SU-DHL-6 (cell line): ENCODE measurements around the gene DENND5B.

Experiments
- H2AFZ ChIP-seq: fragments of 200-600 bp; sonication (generic); 2 replicates; pipeline ENCODE4 v1.6.1; 2014; ENCODE audit warnings: low read depth, mild to moderate bottlenecking, moderate library complexity, mixed read lengths, antibody characterized with exemption, low read length; ENCODE audit not compliant: severe bottlenecking
- H3F3A ChIP-seq: fragments of 200-600 bp; shearing (Covaris generic); 2 replicates; pipeline ENCODE4 v1.6.0; 2016; ENCODE audit warnings: antibody characterized with exemption, mild to moderate bottlenecking; ENCODE audit not compliant: insufficient read depth
- H3K27ac ChIP-seq: fragments of 200-600 bp; sonication (generic); 2 replicates; pipeline ENCODE4 v1.5.1; 2016; ENCODE audit warnings: low read depth, mild to moderate bottlenecking, low read length, moderate library complexity, mixed read lengths
- H3K27me3 ChIP-seq: fragments of 200-600 bp; sonication (generic), shearing (Covaris generic); 2 replicates; pipeline ENCODE4 v1.6.0; 2014; ENCODE audit warnings: mild to moderate bottlenecking, low read length
- H3K36me3 ChIP-seq: fragments of 200-600 bp; sonication (generic); 2 replicates; pipeline ENCODE4 v1.6.1; 2014; ENCODE audit warnings: mild to moderate bottlenecking, low read length, mixed read lengths
- H3K4me2 ChIP-seq: fragments of 300-600, 200-600 bp; shearing (Covaris generic), sonication (generic); 2 replicates; pipeline ENCODE4 v1.6.0; 2014; ENCODE audit warnings: low read length, low read depth, mild to moderate bottlenecking; ENCODE audit not compliant: poor library complexity, severe bottlenecking
- H3K4me3 ChIP-seq: fragments of 200-600 bp; sonication (generic); 2 replicates; pipeline ENCODE4 v1.5.1; 2014; ENCODE audit warnings: antibody characterized with exemption, low read length, mild to moderate bottlenecking, mixed read lengths; ENCODE audit not compliant: insufficient read depth, poor library complexity, severe bottlenecking
- H3K79me2 ChIP-seq: fragments of 200-600 bp; sonication (generic); 2 replicates; pipeline ENCODE4 v1.6.1; 2014; ENCODE audit warnings: mild to moderate bottlenecking, low read length, moderate library complexity; ENCODE audit not compliant: insufficient read depth
- H3K9ac ChIP-seq: fragments of 200-600 bp; sonication (generic); 2 replicates; pipeline ENCODE4 v1.7.0; 2014; ENCODE audit warnings: mild to moderate bottlenecking, low read length
- H3K9me2 ChIP-seq: fragments of 200-600 bp; sonication (generic); replicated peaks from 2 replicates; pipeline ENCODE4 v1.6.1; 2014; ENCODE audit warnings: low read length; ENCODE audit not compliant: insufficient read depth
- H3K9me3 ChIP-seq: fragments of 200-600 bp; sonication (generic); 2 replicates; pipeline ENCODE4 v1.6.1; 2014; ENCODE audit warnings: low read length, mixed read lengths; ENCODE audit not compliant: insufficient read depth
- H4K20me1 ChIP-seq: fragments of 200-600 bp; sonication (generic); 2 replicates; pipeline ENCODE4 v1.6.1; 2014; ENCODE audit warnings: low read depth, mild to moderate bottlenecking, antibody characterized with exemption, low read length, moderate library complexity, mixed read lengths
- EZH2phosphoT487 ChIP-seq: fragments of 200-600 bp; sonication (generic), shearing (Covaris generic); conservative IDR thresholded peaks from 2 replicates; pipeline ENCODE4 v1.6.1; 2018; ENCODE audit warnings: mild to moderate bottlenecking, antibody characterized with exemption, low read length, moderate library complexity, mixed read lengths
- TF ChIP-seq, protein P1 (sequence below): fragments of 200-600 bp; sonication (generic); IDR thresholded peaks from one replicate; pipeline ENCODE4 v1.5.1; 2017; ENCODE audit warnings: antibody characterized with exemption, mild to moderate bottlenecking, low read length, moderate library complexity; ENCODE audit not compliant: insufficient read depth, poor library complexity, severe bottlenecking

DENND5B gene

DNA sequence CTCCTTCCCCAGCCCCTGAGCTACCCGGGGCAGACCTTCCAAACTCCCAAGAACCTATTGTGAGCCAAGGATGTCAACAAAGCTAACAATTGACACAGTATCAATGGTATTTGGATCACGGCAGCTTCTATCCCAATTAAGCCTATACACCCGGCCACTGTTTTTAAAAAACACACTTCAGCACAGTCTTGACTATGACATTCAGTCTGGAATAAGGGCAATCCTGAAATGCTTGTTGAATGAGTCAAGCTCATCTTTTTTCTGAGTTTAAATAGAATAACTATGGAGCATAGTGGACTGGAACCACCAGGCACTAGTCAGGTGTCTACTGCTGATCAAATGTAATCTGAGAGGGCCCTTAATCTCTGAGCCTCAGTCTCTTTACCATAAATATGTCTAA lies 5.7 kb downstream of the DENND5B start:
- H3K27ac ChIP-seq: no peak overlapping the region

GRCh38 chr12:31584782-31585181 lies 6.2 kb downstream of the DENND5B start:
- Histone ChIP-seq H3F3A (peaks cover 24% of the 10 kb centered on the region), H2AFZ (no peak overlapping the region), H4K20me1 (0 out of 2 replicates have a peak, but pooled peaks cover 11% of the 10 kb centered on the region), H3K36me3 (peaks cover 3% of the 10 kb centered on the region; the same call in 1 of the 2 replicates), H3K79me2 (peaks cover 94% of the 10 kb centered on the region), H3K9me3 (no peaks in the 10 kb centered on the region), H3K27ac (no peak overlapping the region), H3K4me3 (no peak overlapping the region), H3K27me3 (no peaks in the 10 kb centered on the region), H3K4me2 (no peak overlapping the region), H3K9me2 (no peaks in the 10 kb centered on the region), H3K9ac (no peak overlapping the region)
- TF ChIP-seq EZH2phosphoT487: no peak

More for the DNA sequence above, 5.7 kb downstream of the DENND5B start:
- Histone ChIP-seq H3F3A (peaks cover 21% of the 10 kb centered on the region), H3K9me3 (no peaks in the 10 kb centered on the region), H3K36me3 (peaks cover 3% of the 10 kb centered on the region; the same call in 1 of the 2 replicates), H3K9me2 (no peaks in the 10 kb centered on the region), H2AFZ (no peak overlapping the region), H3K4me3 (no peak overlapping the region), H3K9ac (no peak overlapping the region), H3K4me2 (peak overlapping the region; percentile 49), H3K27me3 (no peaks in the 10 kb centered on the region), H4K20me1 (0 out of 2 replicates have a peak, but pooled peaks cover 11% of the 10 kb centered on the region), H3K79me2 (peaks cover 94% of the 10 kb centered on the region)
- TF ChIP-seq EZH2phosphoT487: no peak
- TF ChIP-seq, protein P1, sequence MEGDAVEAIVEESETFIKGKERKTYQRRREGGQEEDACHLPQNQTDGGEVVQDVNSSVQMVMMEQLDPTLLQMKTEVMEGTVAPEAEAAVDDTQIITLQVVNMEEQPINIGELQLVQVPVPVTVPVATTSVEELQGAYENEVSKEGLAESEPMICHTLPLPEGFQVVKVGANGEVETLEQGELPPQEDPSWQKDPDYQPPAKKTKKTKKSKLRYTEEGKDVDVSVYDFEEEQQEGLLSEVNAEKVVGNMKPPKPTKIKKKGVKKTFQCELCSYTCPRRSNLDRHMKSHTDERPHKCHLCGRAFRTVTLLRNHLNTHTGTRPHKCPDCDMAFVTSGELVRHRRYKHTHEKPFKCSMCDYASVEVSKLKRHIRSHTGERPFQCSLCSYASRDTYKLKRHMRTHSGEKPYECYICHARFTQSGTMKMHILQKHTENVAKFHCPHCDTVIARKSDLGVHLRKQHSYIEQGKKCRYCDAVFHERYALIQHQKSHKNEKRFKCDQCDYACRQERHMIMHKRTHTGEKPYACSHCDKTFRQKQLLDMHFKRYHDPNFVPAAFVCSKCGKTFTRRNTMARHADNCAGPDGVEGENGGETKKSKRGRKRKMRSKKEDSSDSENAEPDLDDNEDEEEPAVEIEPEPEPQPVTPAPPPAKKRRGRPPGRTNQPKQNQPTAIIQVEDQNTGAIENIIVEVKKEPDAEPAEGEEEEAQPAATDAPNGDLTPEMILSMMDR: no peak

- H2AFZ ChIP-seq: no peak overlapping the region
- no peak overlapping the region for H3K27ac ChIP-seq
- TF ChIP-seq, protein P1: no peak
- no peak for TF ChIP-seq EZH2phosphoT487
- H3K4me2 ChIP-seq: no peak overlapping the region
- H3K27me3 ChIP-seq: no peaks in the 10 kb centered on the region
- no peaks in the 10 kb centered on the region for H3K9me2 ChIP-seq
- peaks cover 3% of the 10 kb centered on the region; the same call in 1 of the 2 replicates for H3K36me3 ChIP-seq
- no peak overlapping the region for H3K9ac ChIP-seq
- H3K4me3 ChIP-seq: no peak overlapping the region
- H3F3A ChIP-seq: peaks cover 20% of the 10 kb centered on the region
- H3K79me2 ChIP-seq: peaks cover 91% of the 10 kb centered on the region
- 0 out of 2 replicates have a peak, but pooled peaks cover 12% of the 10 kb centered on the region for H4K20me1 ChIP-seq
- no peaks in the 10 kb centered on the region for H3K9me3 ChIP-seq
Observed at GRCh38 chr12:31583878-31584277, 7.1 kb downstream of the DENND5B start.

- H3K79me2 ChIP-seq: peaks cover 90% of the 10 kb centered on the region
- no peak overlapping the region for H3K4me3 ChIP-seq
- no peak overlapping the region for H3K4me2 ChIP-seq
Observed at GRCh38 chr12:31582155-31582554, 8.8 kb downstream of the DENND5B start.

More at GRCh38 chr12:31582155-31582554, 8.8 kb downstream of the DENND5B start:
- peaks cover 24% of the 10 kb centered on the region for H3F3A ChIP-seq
- H3K36me3 ChIP-seq: no peaks in the 10 kb centered on the region
- H3K9me2 ChIP-seq: no peaks in the 10 kb centered on the region
- no peak overlapping the region for H2AFZ ChIP-seq
- H3K27ac ChIP-seq: no peak overlapping the region
- no peak overlapping the region for H3K9ac ChIP-seq
- TF ChIP-seq, protein P1: no peak
- TF ChIP-seq EZH2phosphoT487: no peak
- no peaks in the 10 kb centered on the region for H3K9me3 ChIP-seq
- no peaks in the 10 kb centered on the region for H3K27me3 ChIP-seq
- H4K20me1 ChIP-seq: peaks cover 20% of the 10 kb centered on the region
